ENCODE measurements around the gene ELF1. TPM values are rescaled to one million over a fixed set of nuclear protein-coding genes. Genes with fewer than 3 reads are reported as not detected.

Gene ELF1
- polyA plus RNA-seq, 1 of the 3 experiments (the other 2 are of a cell fraction), result 11.1 TPM

GRCh38 chr13:40981361-40981760 lies 37.8 kb downstream of the ELF1 start:
- no peaks in the 10 kb centered on the region for H4K20me1 ChIP-seq (ENCODE audit: insufficient read depth)
- no peak overlapping the region for H2AFZ ChIP-seq (ENCODE audit: low read depth)
- no peak overlapping the region for H3K27ac ChIP-seq (ENCODE audit: low read depth in 2 of 2, low read length in 1 of 2)
- DNase-seq, result no peak
- no peak overlapping the region for H3K4me2 ChIP-seq
- ChIA-PET CTCF (interaction anchor here (1.1 to 1.9 kb wide), 2 partner anchors 10 to 12 kb away, joined by 3 to 5 read pairs; no protein-coding TSS in a partner anchor), POLR2A (no interaction called here)
- H3F3A ChIP-seq (replicated peaks; ENCODE audit: insufficient read depth), result peaks cover 7% of the 10 kb centered on the region
- H3K79me2 ChIP-seq (ENCODE audit: insufficient read depth), result peaks cover 12% of the 10 kb centered on the region
- 97% methylated on average over 3 of the region's 3 CpGs for WGBS (ENCODE audit: low lambda C conversion rate)
- no peak for TF ChIP-seq RXRA (IDR thresholded peaks at IDR 0.05; ENCODE audit: borderline replicate concordance, low read depth)
- no peaks in the 10 kb centered on the region for H3K9me2 ChIP-seq
- peaks cover 0 to 13% of the 10 kb centered on the region in 2 experiments for H3K36me3 ChIP-seq (replicated peaks in 1 of 2; ENCODE audit: control insufficient read depth in 1 of 2, insufficient read depth in 2 of 2, low read length in 1 of 2)
- H3K27me3 ChIP-seq (ENCODE audit: insufficient read depth), result no peaks in the 10 kb centered on the region
- H3K9ac ChIP-seq, result no peak overlapping the region
- H3K4me1 ChIP-seq (ENCODE audit: control insufficient read depth in 1 of 2, insufficient read depth in 2 of 2, low read depth in 1 of 2, low read length in 1 of 2), result peaks cover 0 to 11% of the 10 kb centered on the region in 2 experiments; a peak in 2 of 4 replicates
- H3K4me3 ChIP-seq (ENCODE audit: low read depth in 2 of 2, low read length in 1 of 2), result no peak overlapping the region
- H3K9me3 ChIP-seq, result no peaks in the 10 kb centered on the region

- H3K79me2 ChIP-seq (ENCODE audit: insufficient read depth), result peaks cover 19% of the 10 kb centered on the region
Measured at GRCh38 chr13:40980461-40980860, 38.7 kb downstream of the ELF1 start.

DNA sequence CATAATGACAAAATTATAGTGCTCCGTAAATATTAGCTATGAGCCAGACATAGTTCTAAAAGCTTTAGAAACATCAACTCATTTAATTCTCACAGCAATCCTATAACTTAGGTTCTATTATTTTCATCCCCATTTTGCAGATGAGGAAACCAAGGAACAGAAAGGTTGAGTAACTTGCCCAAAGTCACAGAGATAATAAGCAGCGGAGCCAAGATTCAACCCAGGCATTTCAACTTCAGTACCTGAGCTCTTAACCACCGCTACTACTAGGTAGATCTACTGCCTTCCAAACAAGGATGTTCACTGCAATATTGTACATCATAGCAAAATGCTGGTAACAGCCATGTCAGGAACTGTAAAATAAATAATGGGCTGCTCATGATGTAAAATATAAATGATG lies 39.9 kb downstream of the ELF1 start:
- H3K79me2 ChIP-seq (ENCODE audit: insufficient read depth), result peaks cover 21% of the 10 kb centered on the region
- no peak overlapping the region for H2AFZ ChIP-seq (ENCODE audit: low read depth)
- no peaks in the 10 kb centered on the region for H3K9me3 ChIP-seq
- H3K27ac ChIP-seq (ENCODE audit: low read depth in 2 of 2, low read length in 1 of 2), result no peak overlapping the region
- no peaks in the 10 kb centered on the region for H4K20me1 ChIP-seq (ENCODE audit: insufficient read depth)
- peaks cover 3 to 17% of the 10 kb centered on the region in 2 experiments; a peak in 3 of 4 replicates for H3K4me1 ChIP-seq (ENCODE audit: control insufficient read depth in 1 of 2, insufficient read depth in 2 of 2, low read depth in 1 of 2, low read length in 1 of 2)
- DNase-seq, result no peak
- H3K27me3 ChIP-seq (ENCODE audit: insufficient read depth), result no peaks in the 10 kb centered on the region
- WGBS (ENCODE audit: low lambda C conversion rate), result 97% methylated on average over 3 of the region's 3 CpGs
- H3K4me2 ChIP-seq, result no peak overlapping the region
- TF ChIP-seq, protein P1, sequence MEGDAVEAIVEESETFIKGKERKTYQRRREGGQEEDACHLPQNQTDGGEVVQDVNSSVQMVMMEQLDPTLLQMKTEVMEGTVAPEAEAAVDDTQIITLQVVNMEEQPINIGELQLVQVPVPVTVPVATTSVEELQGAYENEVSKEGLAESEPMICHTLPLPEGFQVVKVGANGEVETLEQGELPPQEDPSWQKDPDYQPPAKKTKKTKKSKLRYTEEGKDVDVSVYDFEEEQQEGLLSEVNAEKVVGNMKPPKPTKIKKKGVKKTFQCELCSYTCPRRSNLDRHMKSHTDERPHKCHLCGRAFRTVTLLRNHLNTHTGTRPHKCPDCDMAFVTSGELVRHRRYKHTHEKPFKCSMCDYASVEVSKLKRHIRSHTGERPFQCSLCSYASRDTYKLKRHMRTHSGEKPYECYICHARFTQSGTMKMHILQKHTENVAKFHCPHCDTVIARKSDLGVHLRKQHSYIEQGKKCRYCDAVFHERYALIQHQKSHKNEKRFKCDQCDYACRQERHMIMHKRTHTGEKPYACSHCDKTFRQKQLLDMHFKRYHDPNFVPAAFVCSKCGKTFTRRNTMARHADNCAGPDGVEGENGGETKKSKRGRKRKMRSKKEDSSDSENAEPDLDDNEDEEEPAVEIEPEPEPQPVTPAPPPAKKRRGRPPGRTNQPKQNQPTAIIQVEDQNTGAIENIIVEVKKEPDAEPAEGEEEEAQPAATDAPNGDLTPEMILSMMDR (IDR thresholded peaks at IDR 0.05), result no peak
- no peak for TF ChIP-seq SIN3A (IDR thresholded peaks at IDR 0.05; ENCODE audit: borderline replicate concordance, low read depth, low read length)
- TF ChIP-seq MAX (IDR thresholded peaks at IDR 0.05; ENCODE audit: low read depth), result no peak
- no peak for TF ChIP-seq GABPA (IDR thresholded peaks at IDR 0.05; ENCODE audit: low read depth)
- TF ChIP-seq, protein P2, sequence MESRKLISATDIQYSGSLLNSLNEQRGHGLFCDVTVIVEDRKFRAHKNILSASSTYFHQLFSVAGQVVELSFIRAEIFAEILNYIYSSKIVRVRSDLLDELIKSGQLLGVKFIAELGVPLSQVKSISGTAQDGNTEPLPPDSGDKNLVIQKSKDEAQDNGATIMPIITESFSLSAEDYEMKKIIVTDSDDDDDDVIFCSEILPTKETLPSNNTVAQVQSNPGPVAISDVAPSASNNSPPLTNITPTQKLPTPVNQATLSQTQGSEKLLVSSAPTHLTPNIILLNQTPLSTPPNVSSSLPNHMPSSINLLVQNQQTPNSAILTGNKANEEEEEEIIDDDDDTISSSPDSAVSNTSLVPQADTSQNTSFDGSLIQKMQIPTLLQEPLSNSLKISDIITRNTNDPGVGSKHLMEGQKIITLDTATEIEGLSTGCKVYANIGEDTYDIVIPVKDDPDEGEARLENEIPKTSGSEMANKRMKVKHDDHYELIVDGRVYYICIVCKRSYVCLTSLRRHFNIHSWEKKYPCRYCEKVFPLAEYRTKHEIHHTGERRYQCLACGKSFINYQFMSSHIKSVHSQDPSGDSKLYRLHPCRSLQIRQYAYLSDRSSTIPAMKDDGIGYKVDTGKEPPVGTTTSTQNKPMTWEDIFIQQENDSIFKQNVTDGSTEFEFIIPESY (IDR thresholded peaks at IDR 0.05; ENCODE audit: borderline replicate concordance, low read depth), result no peak
- TF ChIP-seq, protein P3, sequence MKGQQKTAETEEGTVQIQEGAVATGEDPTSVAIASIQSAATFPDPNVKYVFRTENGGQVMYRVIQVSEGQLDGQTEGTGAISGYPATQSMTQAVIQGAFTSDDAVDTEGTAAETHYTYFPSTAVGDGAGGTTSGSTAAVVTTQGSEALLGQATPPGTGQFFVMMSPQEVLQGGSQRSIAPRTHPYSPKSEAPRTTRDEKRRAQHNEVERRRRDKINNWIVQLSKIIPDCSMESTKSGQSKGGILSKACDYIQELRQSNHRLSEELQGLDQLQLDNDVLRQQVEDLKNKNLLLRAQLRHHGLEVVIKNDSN (IDR thresholded peaks at IDR 0.05; ENCODE audit: borderline replicate concordance, low read depth), result no peak
- peaks cover 7% of the 10 kb centered on the region for H3F3A ChIP-seq (replicated peaks; ENCODE audit: insufficient read depth)
- no peak overlapping the region for H3K4me3 ChIP-seq (ENCODE audit: low read depth in 2 of 2, low read length in 1 of 2)
- no peaks in the 10 kb centered on the region for H3K9me2 ChIP-seq
- ChIA-PET CTCF (no interaction called here), POLR2A (no interaction called here)
- no peak overlapping the region for H3K9ac ChIP-seq
- H3K36me3 ChIP-seq (replicated peaks in 1 of 2; ENCODE audit: control insufficient read depth in 1 of 2, insufficient read depth in 2 of 2, low read length in 1 of 2), result peaks cover 0 to 13% of the 10 kb centered on the region in 2 experiments

More at GRCh38 chr13:40980461-40980860, 38.7 kb downstream of the ELF1 start:
- no peak overlapping the region for H3K9ac ChIP-seq
- peaks cover 7% of the 10 kb centered on the region for H3F3A ChIP-seq (replicated peaks; ENCODE audit: insufficient read depth)
- no peak overlapping the region for H3K4me3 ChIP-seq (ENCODE audit: low read depth in 2 of 2, low read length in 1 of 2)
- peaks cover 0 to 13% of the 10 kb centered on the region in 2 experiments for H3K36me3 ChIP-seq (replicated peaks in 1 of 2; ENCODE audit: control insufficient read depth in 1 of 2, insufficient read depth in 2 of 2, low read length in 1 of 2)
- TF ChIP-seq MEF2A (IDR thresholded peaks at IDR 0.05; ENCODE audit: borderline replicate concordance, low read depth), result no peak
- TF ChIP-seq GATA2 (CRISPR knock-in tag; IDR thresholded peaks at IDR 0.05), result no peak
- TF ChIP-seq MAX (IDR thresholded peaks at IDR 0.05; ENCODE audit: low read depth), result no peak
- TF ChIP-seq, protein P4, sequence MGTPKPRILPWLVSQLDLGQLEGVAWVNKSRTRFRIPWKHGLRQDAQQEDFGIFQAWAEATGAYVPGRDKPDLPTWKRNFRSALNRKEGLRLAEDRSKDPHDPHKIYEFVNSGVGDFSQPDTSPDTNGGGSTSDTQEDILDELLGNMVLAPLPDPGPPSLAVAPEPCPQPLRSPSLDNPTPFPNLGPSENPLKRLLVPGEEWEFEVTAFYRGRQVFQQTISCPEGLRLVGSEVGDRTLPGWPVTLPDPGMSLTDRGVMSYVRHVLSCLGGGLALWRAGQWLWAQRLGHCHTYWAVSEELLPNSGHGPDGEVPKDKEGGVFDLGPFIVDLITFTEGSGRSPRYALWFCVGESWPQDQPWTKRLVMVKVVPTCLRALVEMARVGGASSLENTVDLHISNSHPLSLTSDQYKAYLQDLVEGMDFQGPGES (IDR thresholded peaks at IDR 0.05; ENCODE audit: low read depth, low read length), result no peak
- H3K9me3 ChIP-seq, result no peaks in the 10 kb centered on the region
- H4K20me1 ChIP-seq (ENCODE audit: insufficient read depth), result no peaks in the 10 kb centered on the region
- CTCF ChIA-PET, result interaction anchor here (1.1 to 1.9 kb wide), 2 partner anchors 9 to 12 kb away, joined by 3 to 5 read pairs; no protein-coding TSS in a partner anchor
- H3K27me3 ChIP-seq (ENCODE audit: insufficient read depth), result no peaks in the 10 kb centered on the region
- no peak for DNase-seq
- no peak overlapping the region for H3K4me2 ChIP-seq
- H3K9me2 ChIP-seq, result no peaks in the 10 kb centered on the region
- H3K4me1 ChIP-seq (ENCODE audit: control insufficient read depth in 1 of 2, insufficient read depth in 2 of 2, low read depth in 1 of 2, low read length in 1 of 2), result peaks cover 0 to 11% of the 10 kb centered on the region in 2 experiments; a peak in 2 of 4 replicates
- H2AFZ ChIP-seq (ENCODE audit: low read depth), result no peak overlapping the region
- no peak overlapping the region for H3K27ac ChIP-seq (ENCODE audit: low read depth in 2 of 2, low read length in 1 of 2)
- POLR2A ChIA-PET, result no interaction called here

All from SK-N-SH (cell line).